ENCODE data around the gene LMAN1L.

LMAN1L gene

DNA sequence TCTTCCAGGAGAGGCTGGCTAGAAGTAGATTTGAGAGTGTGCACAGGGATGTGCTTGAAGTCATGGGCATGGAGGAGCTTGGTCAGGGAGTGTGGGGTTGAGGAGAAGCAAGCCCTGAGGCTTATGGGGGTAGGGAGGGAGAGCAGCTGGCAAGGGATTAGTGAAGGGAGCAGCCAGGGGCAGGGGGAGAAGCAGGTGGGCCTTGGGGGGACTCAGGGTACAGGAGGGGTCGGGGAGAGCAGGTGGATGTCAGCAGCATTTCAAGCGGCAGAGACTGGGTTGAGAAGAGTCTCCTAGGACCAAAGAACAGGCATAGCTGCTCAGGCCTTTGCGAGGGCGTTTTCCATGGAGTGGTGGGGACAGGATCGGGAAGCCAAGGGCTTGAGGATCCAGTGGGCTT, 3.4 kb upstream of the LMAN1L start:
- FAIRE-seq (no peak), DNase-seq (ENCODE audit: extremely low spot score, insufficient read length, low read depth) (no peak)

DNA sequence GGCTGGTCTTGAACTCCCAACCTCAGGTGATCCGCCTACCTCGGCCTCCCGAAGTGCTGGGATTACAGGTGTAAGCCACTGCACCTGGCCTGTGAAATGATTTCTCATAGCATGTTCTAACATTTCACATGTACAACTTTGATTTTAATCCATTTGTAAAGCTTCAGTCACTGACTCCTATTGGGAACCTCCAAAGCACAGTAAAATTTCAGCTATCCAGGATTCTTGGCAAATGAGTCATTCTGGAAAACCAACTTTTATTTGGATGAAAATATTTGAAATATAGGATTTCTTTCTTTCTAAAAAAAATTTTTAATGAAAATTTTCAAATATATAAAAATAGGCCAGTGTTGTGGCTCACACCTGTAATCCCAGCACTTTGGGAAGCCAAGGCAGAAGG, 2.7 kb upstream of the LMAN1L start:
- no peak for FAIRE-seq
- no peak for DNase-seq (ENCODE audit: extremely low spot score, insufficient read length, low read depth)

DNA sequence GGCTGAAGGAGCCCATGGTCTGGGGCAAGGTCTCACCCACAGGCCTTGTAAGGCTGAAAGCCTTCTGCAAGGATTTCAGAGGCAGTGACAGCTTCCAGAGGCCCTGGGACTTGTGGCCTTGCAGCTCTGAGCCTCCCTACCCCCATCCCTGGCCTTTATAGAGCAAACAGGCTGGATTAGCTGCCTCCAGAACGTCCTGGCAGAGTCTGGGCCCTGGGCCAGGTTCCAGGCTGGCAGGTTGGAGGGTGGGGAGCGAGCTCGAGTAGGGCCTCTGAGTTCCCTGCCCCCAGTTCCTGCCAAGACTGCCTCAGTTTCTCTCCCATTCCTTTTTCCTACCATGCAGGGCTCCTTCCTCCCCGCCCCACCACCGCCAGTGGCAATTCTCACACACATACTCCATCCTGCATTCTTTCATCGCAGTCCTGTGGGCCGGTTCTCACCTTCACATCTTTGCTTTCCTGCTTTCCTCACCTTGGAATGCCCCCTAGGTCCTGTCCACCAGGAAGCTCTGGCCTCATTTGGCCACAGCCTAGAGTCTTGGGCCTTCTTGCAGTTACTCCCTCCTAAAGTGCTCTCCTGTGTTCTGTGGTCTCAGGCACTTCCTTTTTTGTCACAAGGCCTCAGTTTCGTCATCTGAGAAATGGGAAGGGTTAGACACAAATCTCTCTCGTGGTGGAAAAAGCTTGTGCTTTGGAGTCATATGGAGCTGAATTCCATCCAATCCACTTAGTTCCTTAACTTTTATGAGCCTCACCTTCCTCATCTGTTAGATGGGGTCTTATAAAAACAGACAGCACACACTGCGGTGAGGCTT, 2.7 kb downstream of the LMAN1L start:
- DNase-seq (ENCODE audit: extremely low spot score, insufficient read length, low read depth) (no peak), FAIRE-seq (no peak)

DNA sequence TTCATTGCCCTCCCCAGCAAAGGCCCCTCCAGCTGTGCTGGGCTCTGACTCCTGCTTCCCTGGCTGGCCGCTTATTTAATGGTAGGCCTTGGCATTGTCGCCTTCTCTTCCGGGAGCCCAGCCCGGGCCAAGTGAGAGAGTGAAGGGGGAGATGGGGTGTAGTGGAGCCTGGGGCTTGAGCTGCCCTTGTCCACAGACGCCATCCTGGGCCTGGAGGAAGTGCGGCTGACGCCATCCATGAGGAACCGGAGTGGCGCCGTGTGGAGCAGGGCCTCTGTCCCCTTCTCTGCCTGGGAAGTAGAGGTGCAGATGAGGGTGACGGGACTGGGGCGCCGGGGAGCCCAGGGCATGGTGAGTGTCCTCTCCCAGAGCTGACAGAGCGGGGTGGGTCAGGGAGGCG, 3.3 kb downstream of the LMAN1L start:
- DNase-seq (ENCODE audit: extremely low spot score, insufficient read length, low read depth) (no peak), FAIRE-seq (no peak)

DNA sequence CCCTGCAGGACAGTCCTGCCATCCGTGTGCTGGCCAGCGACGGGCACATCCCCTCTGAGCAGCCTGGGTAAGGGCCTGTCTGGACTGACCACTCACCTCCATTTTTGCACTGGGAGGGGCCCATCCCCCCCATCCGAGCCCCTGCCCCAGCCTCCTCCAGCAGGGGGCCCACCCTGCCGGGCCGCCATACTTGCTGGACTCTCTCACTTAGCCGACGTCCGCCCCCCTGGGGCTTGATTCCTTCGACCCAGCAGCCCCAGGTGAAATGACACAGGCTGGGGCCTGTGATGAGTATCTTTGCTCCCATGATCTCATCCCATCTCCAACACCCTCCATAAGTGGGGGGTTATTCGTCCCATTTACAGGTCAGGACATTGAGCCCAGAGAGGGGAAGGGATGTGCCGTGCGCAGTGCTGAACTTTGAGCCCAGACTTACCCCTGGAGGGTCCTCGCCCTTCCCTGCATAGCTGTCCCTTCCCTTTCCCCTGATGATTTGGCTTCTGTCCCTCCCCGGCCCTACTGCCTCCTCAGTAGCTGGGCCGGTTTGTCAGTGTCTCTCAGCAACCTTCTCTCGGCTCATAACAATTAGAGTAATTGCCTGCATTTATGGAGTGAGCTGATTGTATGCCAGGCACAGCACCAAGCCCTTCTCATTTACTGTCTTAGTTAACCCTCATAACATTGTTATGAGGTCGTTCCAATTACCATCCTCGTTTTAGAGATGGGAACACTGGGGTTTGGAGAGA, 4.2 kb downstream of the LMAN1L start:
- no peak for DNase-seq (ENCODE audit: extremely low spot score, insufficient read length, low read depth)
- FAIRE-seq = no peak

DNA sequence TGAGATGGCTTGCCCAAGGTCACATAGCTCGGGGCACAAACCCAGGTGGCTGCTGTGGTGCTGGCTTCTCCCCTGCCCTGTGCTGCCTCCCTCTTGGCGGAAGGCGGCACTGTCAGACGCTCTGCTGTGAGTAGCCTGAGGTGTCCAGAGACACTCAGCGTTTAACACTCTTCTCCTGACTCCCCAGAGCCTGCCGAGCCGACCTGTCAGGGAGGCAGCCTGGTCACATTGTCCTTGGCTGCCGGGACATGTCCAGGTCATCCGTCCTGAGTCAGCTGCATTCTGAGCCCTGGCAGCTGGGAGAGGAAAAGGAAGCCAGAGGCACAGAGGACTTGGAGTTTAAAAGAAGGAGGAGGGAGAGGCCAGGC, 4.7 kb downstream of the LMAN1L start:
- DNase-seq (ENCODE audit: extremely low spot score, insufficient read length, low read depth) (no peak), FAIRE-seq (no peak)

DNA sequence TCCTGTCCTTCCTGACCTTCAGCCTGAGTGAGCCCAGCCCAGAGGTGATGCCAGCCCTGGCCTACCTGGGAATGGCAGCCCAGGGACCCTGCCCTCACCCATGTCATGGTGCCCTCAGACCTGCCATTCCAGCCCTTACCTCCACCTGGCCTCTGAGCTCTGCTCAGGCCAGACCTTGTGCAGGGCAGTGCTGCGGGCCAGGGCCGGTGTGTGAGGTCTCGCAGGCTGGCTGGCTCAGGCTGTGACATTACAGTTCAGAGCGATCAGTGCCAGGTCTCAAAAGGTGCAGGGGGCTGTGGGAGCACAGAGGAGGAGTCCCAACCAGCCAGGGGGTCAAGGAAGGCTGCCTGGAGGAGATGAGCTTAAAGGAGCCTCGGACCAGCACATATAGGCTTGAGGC, 7.4 kb downstream of the LMAN1L start:
- FAIRE-seq (no peak), DNase-seq (ENCODE audit: extremely low spot score, insufficient read length, low read depth) (no peak)

DNA sequence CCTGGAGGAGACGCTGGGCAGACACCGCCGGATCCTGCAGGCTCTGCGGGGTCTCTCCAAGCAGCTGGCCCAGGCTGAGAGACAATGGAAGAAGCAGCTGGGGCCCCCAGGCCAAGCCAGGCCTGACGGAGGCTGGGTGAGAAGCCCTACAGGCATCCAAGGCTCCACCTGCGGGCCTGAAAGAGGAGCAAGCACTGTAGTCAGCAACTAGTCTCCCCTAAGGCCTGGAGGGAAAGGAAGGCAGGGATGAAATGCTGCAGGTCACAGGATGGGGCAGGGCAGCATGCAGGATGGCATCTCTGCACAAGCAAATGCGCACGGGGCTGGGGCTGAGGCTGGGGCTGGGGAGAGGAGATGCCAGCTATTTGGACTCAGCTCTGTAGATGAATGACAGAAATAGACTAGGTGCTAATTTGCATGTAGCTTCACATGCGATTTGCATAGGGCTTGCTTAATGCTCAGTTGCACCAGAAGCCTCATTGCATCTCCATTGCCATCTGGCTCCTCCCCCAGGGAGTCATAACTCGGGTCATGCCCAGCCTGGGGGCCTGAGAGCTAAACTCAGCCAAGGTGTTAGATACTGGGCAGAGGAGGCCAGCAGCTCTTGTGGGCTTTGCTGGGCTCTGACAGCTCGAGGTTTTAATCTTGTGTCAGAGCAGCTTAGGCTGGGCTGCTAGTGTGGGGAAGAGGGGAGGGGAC, 8.6 kb downstream of the LMAN1L start:
- FAIRE-seq = peak; percentile 92
- DNase-seq (ENCODE audit: extremely low spot score, insufficient read length, low read depth) = peak; percentile 62

DNA sequence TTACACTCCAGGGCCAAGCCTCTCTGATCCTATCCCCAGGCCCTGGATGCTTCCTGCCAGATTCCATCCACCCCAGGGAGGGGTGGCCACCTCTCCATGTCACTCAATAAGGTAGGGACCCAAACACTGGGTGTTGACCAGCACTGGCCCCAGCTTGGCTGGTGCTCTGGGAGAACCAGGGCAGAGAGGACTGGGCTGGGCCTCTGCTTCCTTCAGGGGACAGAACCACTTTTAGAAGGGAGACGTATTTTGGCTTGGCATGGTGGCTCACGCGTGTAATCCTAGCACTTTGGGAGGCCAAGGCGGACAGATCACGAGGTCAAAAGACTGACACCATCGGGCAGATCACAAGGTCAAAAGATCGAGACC, 9.1 kb downstream of the LMAN1L start:
- no peak for FAIRE-seq

DNA sequence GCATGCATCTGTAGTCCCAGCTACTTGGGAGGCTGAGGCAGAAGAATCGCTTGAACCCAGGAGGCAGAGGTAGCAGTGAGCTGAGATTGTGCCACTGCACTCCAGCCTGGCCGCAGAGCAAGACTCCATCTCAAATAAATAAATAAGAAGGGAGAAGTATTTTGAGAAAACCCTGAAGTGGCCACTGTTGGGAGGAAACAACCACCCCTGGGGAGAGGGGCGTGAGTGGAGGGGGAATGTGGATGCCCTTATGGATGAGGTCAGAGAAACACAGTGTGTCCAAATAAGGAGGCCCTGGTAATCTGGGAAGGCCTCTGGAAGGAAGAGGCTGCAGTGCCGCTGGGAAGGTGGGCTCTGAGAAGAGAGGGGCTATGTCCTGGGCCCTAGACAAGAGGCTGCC, 9.6 kb downstream of the LMAN1L start:
- FAIRE-seq (no peak), DNase-seq (ENCODE audit: extremely low spot score, insufficient read length, low read depth) (no peak)

More for the DNA sequence above, 9.1 kb downstream of the LMAN1L start:
- no peak for DNase-seq (ENCODE audit: extremely low spot score, insufficient read length, low read depth)

DNA sequence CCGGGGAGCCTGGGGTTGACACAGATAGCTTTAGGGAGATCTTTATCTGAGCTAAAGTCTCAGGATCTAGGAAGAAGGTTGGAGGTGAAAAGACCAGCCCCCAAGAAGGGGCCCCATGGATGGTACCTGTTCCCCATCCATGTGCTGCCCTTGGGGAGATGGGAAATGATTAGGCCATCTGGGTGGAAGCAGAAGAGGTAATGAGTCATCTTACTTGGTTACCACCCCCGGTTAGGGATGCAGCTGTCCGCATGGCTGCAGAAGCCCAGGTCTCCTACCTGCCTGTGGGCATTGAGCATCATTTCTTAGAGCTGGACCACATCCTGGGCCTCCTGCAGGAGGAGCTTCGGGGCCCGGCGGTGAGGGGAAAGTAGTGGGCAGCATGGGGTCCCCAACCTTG, 10.7 kb downstream of the LMAN1L start:
- no peak for DNase-seq (ENCODE audit: extremely low spot score, insufficient read length, low read depth)
- no peak for FAIRE-seq

DNA sequence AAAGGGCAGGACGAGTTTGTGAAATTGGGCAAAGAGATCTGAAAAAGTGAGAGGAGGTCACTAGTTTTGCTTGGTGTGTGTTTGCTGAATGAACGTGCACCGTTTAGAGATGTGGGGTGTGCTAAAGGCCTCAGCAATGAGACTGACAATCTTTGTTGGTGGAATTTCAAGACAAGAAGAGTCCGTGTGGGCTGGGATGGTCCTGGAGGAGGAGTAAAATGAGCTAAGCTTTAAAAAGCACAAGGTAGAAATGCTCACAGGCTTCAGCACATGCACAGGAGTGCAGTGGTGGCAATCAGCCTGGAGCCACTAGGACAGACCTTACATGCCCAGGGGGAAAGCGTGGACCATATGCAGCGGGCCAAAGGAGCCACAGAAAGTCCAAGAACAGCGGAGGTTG, 12.3 kb downstream of the LMAN1L start:
- FAIRE-seq = no peak

DNA sequence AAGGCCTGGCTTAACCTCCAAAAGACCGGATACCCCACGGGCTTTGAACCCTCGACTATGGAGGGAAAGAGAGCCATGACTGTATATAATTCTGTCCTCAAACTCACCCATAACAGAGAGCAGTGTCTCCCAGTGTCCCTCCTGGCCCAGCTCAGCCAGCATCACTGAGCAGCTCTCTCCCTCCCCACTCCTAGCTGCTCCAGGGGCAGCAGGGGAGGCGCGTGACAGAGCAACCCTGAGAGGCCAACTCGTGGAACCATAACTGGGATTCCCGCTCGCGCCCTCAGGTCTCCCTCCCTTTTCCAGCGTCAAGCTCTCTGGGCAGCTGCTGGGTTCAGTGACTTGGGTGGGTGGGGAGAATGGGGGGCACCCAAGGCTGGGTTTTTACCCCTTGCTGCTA, 13.2 kb downstream of the LMAN1L start:
- FAIRE-seq (no peak), DNase-seq (ENCODE audit: extremely low spot score, insufficient read length, low read depth) (no peak)

More for the DNA sequence above, 12.3 kb downstream of the LMAN1L start:
- DNase-seq (ENCODE audit: extremely low spot score, insufficient read length, low read depth) = no peak

DNA sequence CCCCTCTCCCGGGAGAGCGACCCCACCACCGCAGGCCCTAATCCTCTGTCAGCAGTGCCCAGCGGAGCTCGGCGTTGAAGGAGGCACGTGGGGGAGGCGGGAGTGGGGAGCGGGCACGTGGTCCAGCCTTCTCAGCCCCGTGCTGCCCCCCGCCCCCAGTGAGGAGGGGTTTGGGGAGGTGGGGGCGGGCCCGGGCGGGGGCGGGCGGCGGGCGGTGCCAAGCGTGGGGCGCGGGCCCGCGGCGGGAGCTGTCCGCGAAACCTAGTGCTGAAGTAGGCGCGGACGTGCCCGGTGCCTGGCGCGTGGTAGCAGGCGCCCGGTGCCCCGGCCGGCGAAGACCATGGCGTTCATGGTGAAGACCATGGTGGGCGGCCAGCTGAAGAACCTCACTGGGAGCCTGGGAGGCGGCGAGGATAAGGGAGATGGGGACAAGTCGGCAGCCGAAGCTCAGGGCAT, 13.8 kb downstream of the LMAN1L start, which contains the start of gene CPLX3:
Gene CPLX3 (plus strand): TSS at position 264 of the 456 bp plus-strand sequence. CDS start 77 bp downstream, at position 341.
- no peak for FAIRE-seq
- DNase-seq (ENCODE audit: extremely low spot score, insufficient read length, low read depth) = peak; percentile 30

DNA sequence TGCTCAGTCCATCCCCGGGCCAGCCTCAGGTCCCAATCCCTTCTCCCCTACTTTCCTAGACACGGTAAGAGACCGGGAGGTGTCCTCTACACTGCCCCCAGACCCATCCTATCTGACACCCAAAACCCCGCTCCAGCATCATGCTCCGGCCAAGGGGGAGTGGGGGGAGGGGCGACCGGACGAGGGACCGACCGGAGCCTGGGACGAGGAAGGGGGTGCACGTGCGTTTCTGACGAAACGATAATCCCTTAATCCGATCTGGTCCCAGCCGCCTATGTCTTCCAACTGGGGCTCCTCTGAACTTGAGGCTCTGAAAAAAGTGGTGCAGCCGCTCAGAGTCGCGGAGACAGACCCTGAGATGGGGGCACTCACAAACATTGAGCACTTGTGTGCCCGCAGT, 14.3 kb downstream of the LMAN1L start:
- DNase-seq (ENCODE audit: extremely low spot score, insufficient read length, low read depth) (no peak), FAIRE-seq (no peak)

DNA sequence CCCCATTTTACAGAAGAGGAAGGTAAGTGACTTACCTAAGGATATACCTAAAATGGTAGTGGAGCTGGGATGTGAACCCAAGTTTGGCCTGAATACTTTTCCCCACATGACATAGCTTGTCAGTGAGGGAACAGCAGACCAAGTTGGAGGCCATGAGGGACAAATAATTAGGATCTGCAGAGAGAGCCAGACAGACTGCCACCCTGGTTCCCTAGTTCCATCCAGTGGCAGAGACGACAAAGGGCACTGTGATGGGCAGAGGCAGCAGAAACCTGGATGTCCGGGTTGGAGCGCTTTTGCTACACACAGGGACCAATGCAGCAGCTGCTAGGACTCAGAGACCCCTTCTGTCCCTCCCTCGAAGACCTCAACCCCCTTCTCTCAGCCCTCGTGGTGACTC, 15.0 kb downstream of the LMAN1L start:
- no peak for DNase-seq (ENCODE audit: extremely low spot score, insufficient read length, low read depth)
- no peak for FAIRE-seq

DNA sequence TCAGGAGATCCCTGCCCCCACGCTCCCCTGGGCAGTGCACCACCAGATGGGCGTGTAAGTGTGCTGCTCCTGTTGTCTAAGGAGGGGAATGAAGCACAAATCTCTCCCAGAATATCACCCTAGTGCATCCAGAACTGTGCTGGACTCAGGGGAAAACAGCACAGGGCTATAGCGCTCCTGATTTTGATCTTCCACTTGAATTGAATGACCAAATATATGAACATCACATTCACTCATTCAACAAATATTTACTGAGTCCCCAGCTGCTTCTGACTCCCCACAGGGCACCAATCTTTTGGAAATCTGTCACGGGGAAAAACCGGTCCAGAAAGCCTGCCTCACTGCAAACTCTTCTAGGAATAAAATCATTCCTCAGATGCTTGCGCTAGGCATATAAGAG, 16.2 kb downstream of the LMAN1L start:
- FAIRE-seq (no peak), DNase-seq (ENCODE audit: extremely low spot score, insufficient read length, low read depth) (no peak)

DNA sequence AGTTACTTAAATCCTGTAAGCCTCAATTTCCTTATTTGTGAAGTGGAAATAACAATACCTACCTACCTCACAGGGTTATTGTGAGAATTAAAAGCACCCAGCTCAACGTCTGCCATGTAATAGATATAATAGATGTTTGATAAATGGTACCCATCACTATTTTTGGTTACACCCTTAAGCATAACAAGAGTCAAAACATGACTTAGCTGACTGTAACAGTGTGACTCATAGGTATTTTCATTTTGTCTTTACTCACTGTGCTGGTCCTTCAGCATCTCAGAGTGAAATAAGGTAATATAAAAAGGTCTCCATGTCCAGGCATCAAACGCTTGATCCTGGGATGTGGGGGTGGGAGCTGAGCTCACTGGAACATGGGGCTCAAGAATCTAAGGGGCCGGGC, 16.9 kb downstream of the LMAN1L start:
- no peak for FAIRE-seq
- DNase-seq (ENCODE audit: extremely low spot score, insufficient read length, low read depth) = no peak

DNA sequence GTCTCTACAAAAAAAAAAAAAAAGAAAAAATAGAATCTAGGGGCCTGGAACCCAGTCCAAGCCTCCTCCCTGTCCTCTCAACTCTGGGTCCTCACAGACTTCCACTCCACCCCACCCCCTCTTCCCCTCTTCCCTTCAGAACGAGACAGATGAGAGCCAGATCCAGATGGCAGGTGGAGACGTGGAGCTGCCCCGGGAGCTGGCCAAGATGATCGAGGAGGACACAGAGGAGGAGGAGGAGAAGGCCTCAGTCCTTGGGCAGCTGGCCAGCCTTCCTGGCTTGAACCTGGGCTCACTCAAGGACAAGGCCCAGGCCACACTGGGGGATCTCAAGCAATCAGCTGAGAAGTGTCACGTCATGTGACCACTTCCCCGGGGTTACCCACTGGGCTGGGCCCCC, 17.4 kb downstream of the LMAN1L start:
- FAIRE-seq = no peak
- no peak for DNase-seq (ENCODE audit: extremely low spot score, insufficient read length, low read depth)

DNA sequence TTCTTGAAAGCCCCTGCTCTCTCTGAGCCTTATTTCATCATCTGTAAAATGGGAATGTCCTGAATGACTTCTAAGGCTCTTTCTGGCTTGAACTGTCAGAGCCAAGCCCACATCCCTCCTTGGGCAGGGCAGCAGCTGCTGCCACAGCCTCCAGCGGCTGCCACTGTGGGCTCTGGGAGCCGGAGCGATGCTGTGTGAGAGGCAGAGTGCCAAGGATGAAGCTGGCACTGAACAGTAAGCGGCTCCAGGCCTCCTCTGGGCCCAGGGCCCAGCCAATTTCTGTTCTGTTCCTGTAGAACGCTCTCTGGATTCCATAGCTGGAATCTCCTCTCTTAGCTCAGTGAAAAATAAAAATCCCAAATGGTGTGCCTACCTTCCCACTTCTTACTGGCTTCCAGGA, 18.2 kb downstream of the LMAN1L start:
- FAIRE-seq (no peak), DNase-seq (ENCODE audit: extremely low spot score, insufficient read length, low read depth) (no peak)

Data from GM18507 (cell line).